Small intestine (tissue), 16 donors: ENCODE measurements around the gene RASAL2. TPM values are rescaled to one million over a fixed set of nuclear protein-coding genes. Genes with fewer than 3 reads are reported as not detected.

ENCODE experiments used
- DNase-seq, 2 donors: peaks; one replicate each; pipeline versions ENCODE4 v3.0.0 to v3.0.0-alpha.2; 2013
- FAIRE-seq: peaks from 2 replicates; lab custom pipeline; 2012; peaks lifted over from hg19 to GRCh38; lab: Jason Lieb, UNC
- H3K27ac ChIP-seq, 3 donors: one replicate each; pipeline ENCODE4 v1.5.1; 2013; ENCODE audit warnings: low read length in 2 of 3, mild to moderate bottlenecking in 2 of 3, control low read depth in 1 of 3, inconsistent platforms in 1 of 3, low read depth in 1 of 3, moderate library complexity in 1 of 3
- H3K27me3 ChIP-seq, 3 donors: one replicate each; pipeline ENCODE4 v1.6.1; 2013; ENCODE audit warnings: low read length in 3 of 3, inconsistent platforms in 1 of 3; ENCODE audit not compliant: control insufficient read depth in 3 of 3, insufficient read depth in 3 of 3
- H3K36me3 ChIP-seq, 3 donors: one replicate each; pipeline ENCODE4 v1.6.1; 2013; ENCODE audit warnings: low read length in 3 of 3, inconsistent platforms in 1 of 3, low read depth in 1 of 3, mild to moderate bottlenecking in 1 of 3, moderate library complexity in 1 of 3; ENCODE audit not compliant: control insufficient read depth in 3 of 3, insufficient read depth in 2 of 3
- H3K4me1 ChIP-seq, 3 donors: one replicate each; pipeline ENCODE4 v1.6.1; 2013; ENCODE audit warnings: low read length in 2 of 3, inconsistent platforms in 1 of 3, low read depth in 1 of 3, mild to moderate bottlenecking in 1 of 3, moderate library complexity in 1 of 3; ENCODE audit not compliant: control insufficient read depth in 3 of 3, insufficient read depth in 2 of 3
- H3K4me3 ChIP-seq, 3 donors: one replicate each; pipeline ENCODE4 v1.5.1; 2013; ENCODE audit warnings: low read length in 3 of 3, control low read depth in 1 of 3, inconsistent platforms in 1 of 3, low read depth in 1 of 3, mild to moderate bottlenecking in 1 of 3, moderate library complexity in 1 of 3
- H3K9me3 ChIP-seq, 2 donors: one replicate each; pipeline ENCODE4 v1.6.1; 2013; ENCODE audit warnings: low read depth in 1 of 2, low read length in 1 of 2; ENCODE audit not compliant: control insufficient read depth in 2 of 2, insufficient read depth in 1 of 2
- WGBS, 3 donors: extraction: QIAGEN DNeasy Blood & Tissue Kit; methylation state at CpG; one replicate each; pipeline ENCODE4 v1.1.7; 2013; 5-methylcytosine and 5-hydroxymethylcytosine counted together
- long read RNA-seq, 10 donors: transcript quantifications; one replicate each; lab custom pipeline, GENCODE V29; 2026
- polyA plus RNA-seq, 4 donors: library from polyadenylated mRNA; stranded (reverse) in 3 of 4; unstranded in 1 of 4; fragments of 200-250 nt in 3 of 4; fragments of 120-200 nt in 1 of 4; gene quantifications; one replicate each; pipeline versions ENCODE4 v1.2.1 to v1.2.3, GENCODE V29; 2013
- donor health status: healthy with polysubstance abuse.
- donor health status: control.
- donor health status: control.
- donor health status: Bipolar disorder and iron deficiency.
- donor health status: healthy.

The RASAL2 gene
- polyA plus RNA-seq: 10 to 100 TPM in 1 of 4 donors, 1 to 10 TPM in 3; 1.8 to 23.5 (median 3.3) TPM
- long read RNA-seq, donor 1: 0 reads
- long read RNA-seq, donor 2, partial matches to known transcripts: 0 of 4 reads
- long read RNA-seq, donor 2, other reads (novel, unspliced or antisense): 0 of 4 reads
- long read RNA-seq, donor 3, transcript RASAL2-204 (2 exons, 650 nt): major isoform, 5 of 5 reads
- long read RNA-seq, donor 3, partial matches to known transcripts: 0 of 5 reads
- long read RNA-seq, donor 3, other reads (novel, unspliced or antisense): 0 of 5 reads
- long read RNA-seq, donor 4: 0 reads
- long read RNA-seq, donor 5, partial matches to known transcripts: 0 of 1 reads
- long read RNA-seq, donor 5, other reads (novel, unspliced or antisense): 0 of 1 reads
- long read RNA-seq, donor 6, partial matches to known transcripts: 0 of 2 reads
- long read RNA-seq, donor 6, other reads (novel, unspliced or antisense): 0 of 2 reads
- long read RNA-seq, donor 7: 0 reads
- long read RNA-seq, donor 8, partial matches to known transcripts: 0 of 1 reads
- long read RNA-seq, donor 8, other reads (novel, unspliced or antisense): 0 of 1 reads
- long read RNA-seq, donor 9, partial matches to known transcripts: 0 of 3 reads
- long read RNA-seq, donor 9, other reads (novel, unspliced or antisense): 0 of 3 reads
- long read RNA-seq, donor 10, transcript RASAL2-204 (2 exons, 650 nt): major isoform, 7 of 12 reads
- long read RNA-seq, donor 10, partial matches to known transcripts: 5 of 12 reads
- long read RNA-seq, donor 10, other reads (novel, unspliced or antisense): 0 of 12 reads

DNA sequence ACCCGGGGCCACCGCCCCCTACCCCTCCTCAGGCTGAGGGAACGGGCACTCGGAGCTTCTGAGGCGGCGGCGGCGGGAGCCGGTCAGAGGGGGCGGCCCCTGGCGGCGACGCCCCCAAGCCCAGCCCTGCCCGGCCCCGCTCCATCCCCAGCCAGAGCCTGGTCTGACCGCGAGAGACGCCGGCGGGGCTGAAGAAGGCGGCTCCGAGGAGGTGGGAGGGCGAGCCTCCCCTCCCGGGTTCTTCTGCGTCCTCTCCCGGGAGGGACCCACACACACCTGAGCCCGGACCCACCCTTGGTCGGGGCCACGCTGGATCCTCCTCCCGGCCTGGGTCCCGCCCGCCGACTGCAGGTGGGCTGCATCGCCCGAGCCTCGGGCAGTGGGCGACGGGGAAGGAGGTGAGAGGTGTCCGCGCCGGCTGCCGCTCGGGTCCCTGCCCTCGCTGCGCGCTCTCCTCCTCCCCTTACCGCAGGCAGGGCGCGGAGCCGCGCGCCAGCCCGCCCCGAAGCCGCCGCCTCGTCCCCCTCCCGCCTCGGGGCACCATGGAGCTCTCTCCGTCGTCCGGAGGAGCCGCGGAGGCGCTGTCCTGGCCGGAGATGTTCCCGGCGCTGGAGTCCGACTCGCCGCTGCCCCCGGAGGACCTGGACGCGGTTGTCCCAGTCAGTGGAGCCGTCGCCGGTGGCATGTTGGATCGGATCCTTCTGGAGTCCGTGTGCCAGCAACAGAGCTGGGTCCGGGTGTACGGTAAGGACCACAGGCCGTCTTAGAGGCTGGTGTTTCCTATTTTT is at the start of gene RASAL2:
Gene RASAL2 (plus strand): TSS at position 154 of the 788 bp plus-strand sequence. CDS start 389 bp downstream, at position 543.
- H3K36me3 ChIP-seq: no peaks in the 10 kb centered on the region
- H3K4me1 ChIP-seq: peaks cover 3 to 10% (median 4%) of the 10 kb centered on the region in 3 donors
- H3K9me3 ChIP-seq: no peaks in the 10 kb centered on the region
- H3K4me3 ChIP-seq: peak within 1 kb of the TSS; percentile 60 to 83 (median 81)
- WGBS, 3 donors: 1% methylated on average over 39 to 82 of the region's 82 CpGs
- DNase-seq: peak; percentile 64 to 82
- H3K27ac ChIP-seq: peak within 1 kb of the TSS; percentile 69 to 93 (median 75)
- no peaks in the 10 kb centered on the region for H3K27me3 ChIP-seq
- no peak for FAIRE-seq

DNA sequence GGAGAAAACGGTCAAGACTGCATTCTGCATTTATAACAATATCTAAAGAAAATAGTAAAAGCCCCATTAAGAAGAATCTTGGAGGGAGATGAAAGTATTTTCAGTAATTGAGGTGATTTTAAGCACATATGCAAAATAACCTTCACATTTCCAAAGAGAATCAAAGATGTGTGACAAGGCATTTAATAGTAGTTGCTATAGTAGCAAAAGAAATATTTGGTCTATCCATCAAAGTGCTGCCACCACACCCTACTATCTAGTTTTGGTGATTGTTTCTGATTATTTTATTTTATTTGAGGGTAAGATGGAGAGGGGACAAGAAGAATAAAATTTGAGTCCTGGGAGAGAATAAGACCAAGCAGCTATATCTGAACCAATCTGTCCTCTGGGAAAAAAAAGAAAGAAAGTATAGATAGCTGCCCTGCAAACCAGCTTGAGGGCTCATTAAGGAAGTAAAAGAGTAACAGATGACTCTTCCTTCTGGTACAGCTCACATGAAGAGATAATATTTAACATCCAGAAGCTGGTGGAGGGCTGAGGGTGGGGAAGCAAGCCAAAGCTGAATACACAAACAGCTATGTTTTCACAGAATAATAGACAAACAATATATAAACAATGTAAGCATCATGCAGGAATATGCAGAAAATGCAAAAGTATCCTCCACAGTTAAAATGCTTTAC is 47.2 kb upstream of the RASAL2 start:
- WGBS, 3 donors: 24 to 65% (median 35%) methylated on average over 1 of the region's 1 CpG
- H3K27ac ChIP-seq: peak overlapping the region in 2 of 3 donors; percentile 15 to 44
- FAIRE-seq: no peak

DNA sequence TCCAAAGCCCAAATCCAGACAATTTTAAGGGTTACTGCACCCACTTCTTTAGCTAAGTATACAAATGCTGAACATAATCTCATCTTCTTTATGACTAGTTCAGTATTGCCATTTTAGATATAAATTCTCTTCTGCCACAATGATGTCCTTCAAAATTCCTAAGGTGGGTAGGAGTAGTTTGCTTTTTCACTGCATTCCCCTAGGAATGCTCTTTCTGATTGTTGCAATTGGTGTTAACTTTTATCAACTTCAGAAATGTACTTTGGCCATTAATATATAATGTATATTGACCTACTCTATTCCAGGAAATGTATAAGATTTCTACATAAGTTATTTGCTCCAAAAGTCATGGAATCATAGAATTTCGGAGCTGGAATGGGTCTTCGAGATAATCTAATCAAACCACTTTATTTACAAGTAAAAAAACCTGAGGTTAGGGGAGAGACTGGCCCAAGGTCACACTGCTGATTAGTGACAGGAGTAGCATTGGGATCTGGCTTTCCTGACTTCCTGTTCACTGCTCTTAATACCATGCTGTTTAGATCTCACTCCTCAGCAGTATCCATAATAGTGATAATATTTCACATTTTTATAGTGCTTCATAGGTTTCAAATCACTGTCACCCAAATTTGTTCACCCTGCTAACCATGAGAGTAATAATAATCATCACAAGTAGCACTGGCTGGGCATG is 46.4 kb upstream of the RASAL2 start:
- Histone ChIP-seq H3K27ac (peak overlapping the region in 2 of 3 donors; percentile 15 to 44), H3K36me3 (no peaks in the 10 kb centered on the region), H3K4me3 (no peak overlapping the region), H3K9me3 (peaks cover 0 to 18% of the 10 kb centered on the region in 2 donors), H3K4me1 (peaks cover 0 to 37% (median 2%) of the 10 kb centered on the region in 3 donors), H3K27me3 (no peaks in the 10 kb centered on the region)
- peak; percentile 52 to 59 for DNase-seq
- FAIRE-seq: no peak
- 7 to 53% (median 33%) methylated on average over 2 of the region's 2 CpGs for WGBS, 3 donors

More for the DNA sequence above, 47.2 kb upstream of the RASAL2 start:
- H3K9me3 ChIP-seq: peaks cover 0 to 22% of the 10 kb centered on the region in 2 donors
- peaks cover 0 to 29% (median 2%) of the 10 kb centered on the region in 3 donors for H3K4me1 ChIP-seq
- no peaks in the 10 kb centered on the region for H3K27me3 ChIP-seq
- DNase-seq: peak in 1 of 2 donors; percentile 43
- H3K4me3 ChIP-seq: no peak overlapping the region
- no peaks in the 10 kb centered on the region for H3K36me3 ChIP-seq

GRCh38 chr1:178048426-178048825 is 45.5 kb upstream of the RASAL2 start:
- FAIRE-seq (no peak), DNase-seq (no peak)
- no peak overlapping the region for H3K4me3 ChIP-seq
- WGBS, 3 donors: 91 to 94% (median 92%) methylated on average over 1 of the region's 1 CpG
- peaks cover 0 to 17% of the 10 kb centered on the region in 2 donors for H3K9me3 ChIP-seq
- H3K27me3 ChIP-seq: no peaks in the 10 kb centered on the region
- H3K36me3 ChIP-seq: no peaks in the 10 kb centered on the region
- H3K27ac ChIP-seq: no peak overlapping the region
- peaks cover 0 to 44% (median 2%) of the 10 kb centered on the region in 3 donors for H3K4me1 ChIP-seq

- Histone ChIP-seq H3K27me3 (no peaks in the 10 kb centered on the region), H3K27ac (no peak overlapping the region), H3K36me3 (no peaks in the 10 kb centered on the region), H3K4me3 (no peak overlapping the region), H3K9me3 (peaks cover 0 to 13% of the 10 kb centered on the region in 2 donors), H3K4me1 (peaks cover 0 to 48% (median 2%) of the 10 kb centered on the region in 3 donors)
- DNase-seq: no peak
- FAIRE-seq: no peak
Observed at GRCh38 chr1:178048883-178049282, 45.0 kb upstream of the RASAL2 start.

GRCh38 chr1:178050084-178050483 is 43.8 kb upstream of the RASAL2 start:
- no peak overlapping the region for H3K27ac ChIP-seq
- FAIRE-seq: no peak
- no peaks in the 10 kb centered on the region for H3K36me3 ChIP-seq
- H3K4me3 ChIP-seq: no peak overlapping the region
- H3K27me3 ChIP-seq: no peaks in the 10 kb centered on the region
- DNase-seq: no peak
- peaks cover 0 to 4% of the 10 kb centered on the region in 2 donors for H3K9me3 ChIP-seq
- WGBS, 3 donors: 67 to 78% (median 75%) methylated on average over 6 of the region's 6 CpGs
- H3K4me1 ChIP-seq: peaks cover 0 to 49% (median 2%) of the 10 kb centered on the region in 3 donors

DNA sequence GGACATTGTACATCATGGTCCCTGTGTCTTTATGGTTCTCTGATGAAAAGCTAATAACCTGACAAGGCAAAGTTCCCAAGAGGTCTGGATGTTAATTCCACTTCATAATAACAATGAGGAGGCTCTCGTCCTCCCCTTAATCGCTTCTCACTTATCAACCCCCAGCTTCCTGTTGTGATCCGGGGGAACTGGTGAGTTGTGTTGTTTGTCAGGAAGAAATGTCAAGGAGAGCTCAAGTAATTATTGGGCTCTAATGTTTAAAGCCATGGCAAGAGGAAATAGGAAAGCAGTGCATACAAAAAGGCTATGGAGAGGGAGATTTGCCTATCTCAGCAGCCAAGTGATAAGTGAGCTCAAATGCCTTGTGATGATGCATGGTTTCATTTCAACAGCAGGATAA is 42.8 kb upstream of the RASAL2 start:
- H3K4me3 ChIP-seq: no peak overlapping the region
- peak overlapping the region in 1 of 3 donors; percentile 67 for H3K27ac ChIP-seq
- no peaks in the 10 kb centered on the region for H3K27me3 ChIP-seq
- no peak for FAIRE-seq
- peaks cover 0 to 51% (median 3%) of the 10 kb centered on the region in 3 donors for H3K4me1 ChIP-seq
- peak in 1 of 2 donors; percentile 39 for DNase-seq
- H3K36me3 ChIP-seq: no peaks in the 10 kb centered on the region
- 39 to 69% (median 61%) methylated on average over 3 of the region's 3 CpGs for WGBS, 3 donors
- H3K9me3 ChIP-seq: no peaks in the 10 kb centered on the region
